HG03439 (cell line): ENCODE measurements around the gene CLTB.

Experiments used
- ATAC-seq: cut with Tn5 transposase; IDR thresholded peaks from one replicate; pipeline ENCODE4 v1.9.1; 2021; ENCODE audit warnings: mild to moderate bottlenecking, moderate library complexity; ENCODE audit not compliant: unreplicated experiment

CLTB gene

GRCh38 chr5:176405656-176406435 is 10.5 kb downstream of the CLTB start:
- no peak for ATAC-seq

GRCh38 chr5:176401281-176402205 is 14.8 kb downstream of the CLTB start:
- no peak for ATAC-seq

GRCh38 chr5:176400382-176401156 is 15.8 kb downstream of the CLTB start:
- no peak for ATAC-seq

DNA sequence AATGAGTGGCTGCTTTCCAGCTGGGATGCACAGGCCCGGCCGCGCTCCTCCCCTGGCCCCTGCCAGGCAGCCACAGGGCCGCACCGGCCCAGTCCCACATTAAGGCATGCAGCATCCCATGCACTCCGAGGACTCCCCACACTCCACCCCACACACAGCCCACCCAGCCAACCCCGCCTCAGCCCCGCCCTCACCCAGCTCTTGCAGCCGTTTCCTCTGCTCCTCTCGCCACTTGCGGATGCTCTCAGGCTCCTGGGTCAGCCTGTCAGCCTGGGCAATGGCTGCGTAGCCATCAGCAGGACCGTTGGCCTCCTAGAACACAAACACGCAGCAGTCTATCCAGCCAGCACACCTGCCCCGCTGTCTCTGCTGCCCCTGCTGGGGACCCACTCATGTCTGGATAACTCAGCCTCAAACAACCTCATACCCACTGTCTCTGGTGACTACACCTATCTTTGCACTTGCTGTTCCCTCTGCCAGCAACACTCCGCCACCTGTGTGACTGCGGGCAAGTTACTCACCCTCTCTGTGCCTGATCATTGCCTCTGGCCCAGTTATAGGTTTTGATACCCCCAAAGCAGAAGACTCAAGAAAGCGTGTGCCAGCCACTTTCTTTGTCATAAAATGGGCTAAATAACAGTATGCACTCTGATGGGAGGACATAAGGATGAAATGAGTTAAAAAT is 18.5 kb downstream of the CLTB start:
- no peak for ATAC-seq

DNA sequence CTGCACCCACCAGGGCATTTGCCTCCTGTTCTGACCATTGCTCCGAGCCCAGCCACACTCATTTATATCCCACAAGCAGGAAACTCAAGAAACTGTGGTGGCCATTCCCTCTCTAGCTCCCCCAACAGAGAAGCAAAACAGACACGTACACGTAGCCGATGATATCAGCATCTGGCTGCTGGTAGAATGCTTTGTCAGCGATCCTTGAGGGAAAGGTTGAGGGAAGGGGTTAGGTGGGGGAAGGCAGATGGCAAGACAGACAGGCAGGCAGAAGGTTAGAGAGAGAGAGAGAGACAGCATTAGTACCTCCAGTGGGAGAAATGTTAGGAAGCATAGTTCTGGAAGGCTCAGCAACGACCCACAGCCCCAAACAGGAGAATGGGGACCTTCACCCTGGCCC is 20.0 kb downstream of the CLTB start:
- no peak for ATAC-seq

- ATAC-seq: no peak
Measured at GRCh38 chr5:176394881-176395675, 21.3 kb downstream of the CLTB start.

DNA sequence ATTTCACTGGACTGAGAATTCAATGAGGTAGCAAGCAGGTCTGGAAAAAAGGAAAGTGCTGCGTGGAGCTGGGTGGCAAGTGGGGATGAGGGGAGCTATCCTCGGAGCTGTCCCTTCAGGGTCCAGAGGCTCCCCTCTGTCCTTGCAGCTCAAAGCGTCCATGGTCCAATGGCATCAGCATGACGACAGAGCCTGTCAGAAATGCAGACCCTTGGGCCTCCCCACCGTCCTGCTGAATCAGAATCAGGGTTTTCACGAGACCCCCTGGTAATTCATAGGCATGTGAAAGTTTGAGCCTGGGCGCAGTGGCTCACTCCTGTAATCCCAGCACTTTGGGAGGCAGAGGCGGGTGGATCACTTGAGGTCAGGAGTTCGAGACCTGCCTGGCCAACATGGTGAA is 22.2 kb downstream of the CLTB start:
- ATAC-seq: no peak

GRCh38 chr5:176392526-176392925 is 23.8 kb downstream of the CLTB start:
- ATAC-seq: no peak

GRCh38 chr5:176391999-176392398 is 24.3 kb downstream of the CLTB start:
- no peak for ATAC-seq

DNA sequence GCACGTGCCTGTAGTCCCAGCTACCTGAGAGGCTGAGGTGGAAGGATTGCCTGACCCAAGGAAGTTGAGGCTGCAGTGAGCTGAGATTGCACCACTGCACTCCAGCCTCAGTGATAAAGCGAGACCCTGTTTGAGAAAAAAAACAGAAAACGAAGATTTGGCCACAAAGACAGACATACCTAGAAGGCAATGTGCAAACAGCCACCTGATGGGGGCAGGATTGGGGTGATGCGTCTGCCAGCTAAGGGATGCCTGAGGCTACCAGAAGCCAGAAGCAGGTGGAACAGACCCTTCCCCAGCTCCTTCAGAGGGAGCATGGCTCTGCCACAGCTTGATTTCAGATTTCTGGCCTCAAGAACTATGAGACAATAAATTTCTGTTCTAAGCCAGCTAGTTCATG is 24.9 kb downstream of the CLTB start:
- ATAC-seq: no peak

- ATAC-seq: peak; percentile 28
Measured at GRCh38 chr5:176389135-176390123, 26.9 kb downstream of the CLTB start.

DNA sequence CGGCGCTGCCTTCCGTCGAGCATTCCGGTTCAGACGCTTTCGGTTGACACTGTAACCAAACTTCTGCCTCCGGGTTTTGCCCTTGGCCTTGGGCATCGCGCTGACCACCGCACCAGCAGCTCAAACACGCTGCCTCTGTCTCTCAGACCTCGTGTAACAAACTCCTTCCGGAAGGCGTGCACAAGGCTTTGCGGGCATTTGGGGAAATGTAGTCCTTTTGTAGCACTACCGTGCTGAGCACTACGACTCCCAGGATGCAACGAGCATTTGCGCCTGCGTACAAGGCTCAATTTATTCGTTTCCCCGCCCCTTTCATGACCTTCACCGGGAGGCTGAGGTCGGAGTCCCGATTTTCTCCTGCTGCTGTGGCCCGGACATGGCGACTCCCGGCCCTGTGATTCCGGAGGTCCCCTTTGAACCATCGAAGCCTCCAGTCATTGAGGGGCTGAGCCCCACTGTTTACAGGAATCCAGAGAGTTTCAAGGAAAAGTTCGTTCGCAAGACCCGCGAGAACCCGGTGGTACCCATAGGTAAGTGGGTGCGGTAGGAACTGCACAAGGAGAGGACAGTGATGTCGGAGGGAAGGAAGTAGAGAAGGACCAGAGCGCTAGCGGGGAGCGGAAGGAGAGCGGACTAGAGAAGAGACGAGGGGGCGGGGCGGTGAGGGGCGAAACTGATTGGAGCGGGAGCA is 27.8 kb downstream of the CLTB start, which contains the start of the genes HIGD2A and NOP16:
Gene HIGD2A (plus strand): TSS at position 308 of the 691 bp plus-strand sequence. CDS start 69 bp downstream, at position 377.
Gene NOP16 (minus strand): TSS at position 155 of the 691 bp plus-strand sequence. CDS start 59 bp downstream, at position 96.
- peak; percentile 86 for ATAC-seq

GRCh38 chr5:176388003-176388443 is 28.3 kb downstream of the CLTB start:
- ATAC-seq: no peak

- ATAC-seq: no peak
Measured at GRCh38 chr5:176387384-176387925, 28.9 kb downstream of the CLTB start.

DNA sequence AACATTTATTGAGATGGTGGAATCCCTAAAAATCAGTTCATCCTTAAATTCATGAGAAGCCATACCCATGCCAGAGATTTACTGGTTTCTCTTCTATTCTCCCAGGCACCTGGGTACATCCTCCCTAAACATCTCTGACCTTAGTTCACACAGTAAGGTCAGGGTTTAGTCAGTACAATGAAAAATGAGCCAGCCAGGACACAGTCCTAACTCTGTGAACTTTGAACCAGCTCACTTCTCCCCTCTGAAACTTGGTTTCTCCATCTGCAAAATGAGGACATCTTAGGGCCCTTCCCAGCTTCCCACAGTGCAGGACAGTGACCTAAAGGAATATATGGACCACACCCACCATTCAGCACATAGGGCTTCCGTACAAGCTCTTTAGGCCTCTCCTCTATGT is 29.8 kb downstream of the CLTB start:
- ATAC-seq: no peak

- ATAC-seq: no peak
Measured at GRCh38 chr5:176384991-176385390, 31.3 kb downstream of the CLTB start.

- ATAC-seq: no peak
Measured at GRCh38 chr5:176384366-176384930, 31.9 kb downstream of the CLTB start.
